Bronchial epithelial cell (primary cell): Measurements from ENCODE around the gene STX18. TPM values are rescaled to one million over a fixed set of nuclear protein-coding genes. Genes with fewer than 3 reads are reported as not detected.

Source experiments
- DNase-seq: peaks from one replicate; pipeline ENCODE4 v3.0.0-alpha.2; 2010; ENCODE audit warnings: low read depth
- FAIRE-seq: peaks from 2 replicates; lab custom pipeline; 2011; peaks lifted over from hg19 to GRCh38; lab: Jason Lieb, UNC
- H3K27me3 ChIP-seq: 2 replicates; pipeline ENCODE4 v1.5.1; 2011; ENCODE audit warnings: low read length; ENCODE audit not compliant: control insufficient read depth, insufficient read depth
- H3K36me3 ChIP-seq: 2 replicates; pipeline ENCODE4 v1.5.1; 2011; ENCODE audit warnings: low read length; ENCODE audit not compliant: control insufficient read depth, insufficient read depth
- H3K4me3 ChIP-seq: 2 replicates; pipeline ENCODE4 v1.5.1; 2011; ENCODE audit warnings: mild to moderate bottlenecking, low read depth, low read length, control low read depth
- total RNA-seq: library from RNA; depleted of rRNA; stranded (reverse); fragments of >200 nt; gene quantifications from 2 replicates; pipeline ENCODE4 v1.2.1, GENCODE V29; 2014
- TF ChIP-seq, protein P1 (sequence below): IDR thresholded peaks from 2 replicates; pipeline ENCODE4 v1.5.1; 2011; ENCODE audit warnings: mild to moderate bottlenecking, moderate library complexity, low read length, control low read depth, inconsistent platforms; ENCODE audit not compliant: insufficient read depth, severe bottlenecking

The STX18 gene
- total RNA-seq, 1 donor from 2014 or later: 21.6 TPM

- no peak overlapping the region for H3K4me3 ChIP-seq
- FAIRE-seq: no peak
- no peak for DNase-seq
- peaks cover 5% of the 10 kb centered on the region for H3K36me3 ChIP-seq
- TF ChIP-seq, protein P1, sequence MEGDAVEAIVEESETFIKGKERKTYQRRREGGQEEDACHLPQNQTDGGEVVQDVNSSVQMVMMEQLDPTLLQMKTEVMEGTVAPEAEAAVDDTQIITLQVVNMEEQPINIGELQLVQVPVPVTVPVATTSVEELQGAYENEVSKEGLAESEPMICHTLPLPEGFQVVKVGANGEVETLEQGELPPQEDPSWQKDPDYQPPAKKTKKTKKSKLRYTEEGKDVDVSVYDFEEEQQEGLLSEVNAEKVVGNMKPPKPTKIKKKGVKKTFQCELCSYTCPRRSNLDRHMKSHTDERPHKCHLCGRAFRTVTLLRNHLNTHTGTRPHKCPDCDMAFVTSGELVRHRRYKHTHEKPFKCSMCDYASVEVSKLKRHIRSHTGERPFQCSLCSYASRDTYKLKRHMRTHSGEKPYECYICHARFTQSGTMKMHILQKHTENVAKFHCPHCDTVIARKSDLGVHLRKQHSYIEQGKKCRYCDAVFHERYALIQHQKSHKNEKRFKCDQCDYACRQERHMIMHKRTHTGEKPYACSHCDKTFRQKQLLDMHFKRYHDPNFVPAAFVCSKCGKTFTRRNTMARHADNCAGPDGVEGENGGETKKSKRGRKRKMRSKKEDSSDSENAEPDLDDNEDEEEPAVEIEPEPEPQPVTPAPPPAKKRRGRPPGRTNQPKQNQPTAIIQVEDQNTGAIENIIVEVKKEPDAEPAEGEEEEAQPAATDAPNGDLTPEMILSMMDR: no peak
- no peaks in the 10 kb centered on the region for H3K27me3 ChIP-seq
Measured at GRCh38 chr4:4398430-4398829, 143.4 kb downstream of the STX18 start.

DNA sequence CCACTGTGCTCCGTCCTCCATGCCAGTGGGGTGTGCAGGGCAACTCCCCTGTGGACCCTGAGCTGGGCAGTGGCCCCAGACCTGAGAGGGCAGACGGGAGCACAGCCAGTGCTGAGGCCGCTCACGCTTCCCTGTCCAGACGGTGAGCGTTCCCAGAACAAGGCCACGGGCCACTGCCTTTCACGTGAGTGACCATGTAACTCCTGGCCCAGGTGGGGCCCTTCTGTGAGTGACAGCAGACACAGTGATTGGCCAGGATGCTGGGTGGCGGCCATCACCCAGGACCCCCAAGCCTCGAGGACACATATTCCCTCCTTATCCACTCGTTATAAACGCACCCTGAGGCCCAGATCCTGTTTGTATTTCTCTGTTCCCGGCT, 144.4 kb downstream of the STX18 start:
- no peak for FAIRE-seq
- Histone ChIP-seq H3K4me3 (no peak overlapping the region), H3K27me3 (no peaks in the 10 kb centered on the region), H3K36me3 (peaks cover 11% of the 10 kb centered on the region)
- TF ChIP-seq, protein P1: no peak
- no peak for DNase-seq

GRCh38 chr4:4396628-4397440, 145.0 kb downstream of the STX18 start:
- H3K27me3 ChIP-seq: no peaks in the 10 kb centered on the region
- H3K36me3 ChIP-seq: peaks cover 11% of the 10 kb centered on the region
- FAIRE-seq (no peak), DNase-seq (no peak)
- TF ChIP-seq, protein P1: no peak
- H3K4me3 ChIP-seq: no peak overlapping the region

GRCh38 chr4:4395849-4396627, 145.8 kb downstream of the STX18 start:
- FAIRE-seq (no peak), DNase-seq (no peak)
- Histone ChIP-seq H3K4me3 (no peak overlapping the region), H3K36me3 (peaks cover 11% of the 10 kb centered on the region), H3K27me3 (no peaks in the 10 kb centered on the region)
- TF ChIP-seq, protein P1: no peak

GRCh38 chr4:4395371-4395770, 146.5 kb downstream of the STX18 start:
- TF ChIP-seq, protein P1: no peak
- H3K27me3 ChIP-seq: no peaks in the 10 kb centered on the region
- H3K36me3 ChIP-seq: peaks cover 11% of the 10 kb centered on the region
- no peak for FAIRE-seq
- no peak overlapping the region for H3K4me3 ChIP-seq
- no peak for DNase-seq
